Sigmoid colon (tissue), 7 donors: ENCODE measurements around the gene MYRFL. TPM values are rescaled to one million over a fixed set of nuclear protein-coding genes. Genes with fewer than 3 reads are reported as not detected.

Experiments used
- DNase-seq: peaks from one replicate; pipeline ENCODE4 v3.0.0-alpha.2; 2019
- H3K27ac ChIP-seq, 4 donors: fragments of 200-600 bp; sonication (generic); one replicate each; pipeline ENCODE4 v1.5.1; 2016 to 2019; ENCODE audit warnings: mild to moderate bottlenecking in 1 of 4
- H3K27me3 ChIP-seq, 3 donors: fragments of 200-600 bp; sonication (generic); one replicate each; pipeline ENCODE4 v1.5.1; 2019; ENCODE audit warnings: mild to moderate bottlenecking in 1 of 3
- H3K36me3 ChIP-seq, 4 donors: fragments of 200-600 bp; sonication (generic); one replicate each; pipeline ENCODE4 v1.5.1; 2016 to 2019
- H3K4me1 ChIP-seq, 4 donors: fragments of 200-600 bp; sonication (generic); one replicate each; pipeline ENCODE4 v1.5.1; 2017 to 2019
- H3K4me3 ChIP-seq, 4 donors: fragments of 200-600 bp; sonication (generic); one replicate each; pipeline ENCODE4 v1.5.1; 2017 to 2019; ENCODE audit warnings: mild to moderate bottlenecking in 2 of 4, moderate library complexity in 1 of 4
- H3K9me3 ChIP-seq, 4 donors: fragments of 200-600 bp in 3 of 4; sonication (generic) in 3 of 4; one replicate each; pipeline versions ENCODE4 v1.5.1 to v1.6.1; 2013 to 2019
- EP300 ChIP-seq, 4 donors: sonication (generic); formaldehyde crosslinking; IDR thresholded peaks; one replicate each; pipeline ENCODE4 v1.6.1; 2017; ENCODE audit warnings: antibody characterized with exemption in 4 of 4
- POLR2A ChIP-seq, 2 donors: fragments of 450-650 bp; IDR thresholded peaks; one replicate each; pipeline ENCODE4 v1.6.1; 2016; ENCODE audit warnings: antibody characterized with exemption in 2 of 2, mild to moderate bottlenecking in 2 of 2, moderate library complexity in 2 of 2
- POLR2AphosphoS5 ChIP-seq, 4 donors: sonication (generic); formaldehyde crosslinking; IDR thresholded peaks; one replicate each; pipeline ENCODE4 v1.6.1; 2017; ENCODE audit warnings: antibody characterized with exemption in 4 of 4
- WGBS, 2 donors: extraction: QIAGEN DNeasy Blood & Tissue Kit; methylation state at CpG; one replicate each; pipeline ENCODE4 v1.1.7; 2013; 5-methylcytosine and 5-hydroxymethylcytosine counted together
- intact Hi-C: fragments of 100-400 bp; cut with DNase I; formaldehyde crosslinking; loops from one replicate; pipeline ENCODE4 v1.15.1; 2023
- polyA plus RNA-seq, 3 donors: library from polyadenylated mRNA; stranded (reverse); fragments of 200-250 nt; gene quantifications; one replicate each; pipeline ENCODE4 v1.2.3, GENCODE V29; 2013
- total RNA-seq, 4 donors: library from RNA; depleted of rRNA; stranded (reverse); fragments of >200 nt; gene quantifications; one replicate each; pipeline ENCODE4 v1.1.0, GENCODE V29; 2016
- TF ChIP-seq, protein P1 (sequence below), 4 experiments: fragments of 450-650 bp in 3 of 4; fragments of 200-600 bp in 1 of 4; IDR thresholded peaks; one replicate each; pipeline ENCODE4 v1.5.1; 2016 to 2019; ENCODE audit warnings: antibody characterized with exemption in 4 of 4, mild to moderate bottlenecking in 3 of 4, moderate library complexity in 2 of 4
- donor health status: healthy with polysubstance abuse.
- donor health status: Bipolar disorder and iron deficiency.
- donor health status: healthy.

The MYRFL gene
- total and polyA plus RNA-seq, 7 donors = 0.48 TPM; not detected in 6

DNA sequence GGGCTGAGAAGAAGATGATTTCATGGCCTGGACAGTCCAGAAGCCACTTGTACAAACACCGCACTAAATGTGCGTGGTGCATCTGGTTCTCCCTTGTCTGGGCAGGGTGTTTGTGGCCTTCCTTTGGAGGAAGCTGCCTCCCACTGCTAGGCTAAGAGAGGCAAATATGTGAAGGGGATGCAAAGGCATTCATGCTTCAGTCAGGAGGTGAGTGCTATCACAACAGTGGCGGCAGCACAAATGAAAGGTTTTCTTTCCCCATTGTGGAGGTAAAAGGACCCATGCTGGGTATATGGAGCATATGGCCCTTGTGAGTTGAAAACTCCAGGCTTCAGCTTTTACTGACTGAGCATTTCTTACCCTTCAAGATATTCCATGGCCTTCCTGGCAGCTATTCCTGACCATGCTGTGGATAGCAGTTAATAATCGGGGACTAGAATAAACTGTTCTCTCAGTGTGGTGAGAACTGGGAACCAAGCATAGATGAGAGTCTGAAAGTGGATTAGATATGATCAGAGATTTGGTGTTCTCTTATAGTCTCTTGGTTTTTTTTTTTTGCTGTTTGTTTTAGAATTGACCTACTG is 69.9 kb downstream of the MYRFL start:
- H3K36me3 ChIP-seq = no peaks in the 10 kb centered on the region
- intact Hi-C loops = no loop called here
- 93 to 94% methylated on average over 4 of the region's 4 CpGs for WGBS, 2 donors
- H3K27ac ChIP-seq = no peak overlapping the region
- TF ChIP-seq POLR2A (IDR thresholded peaks at IDR 0.05) = no peak
- TF ChIP-seq, protein P1, sequence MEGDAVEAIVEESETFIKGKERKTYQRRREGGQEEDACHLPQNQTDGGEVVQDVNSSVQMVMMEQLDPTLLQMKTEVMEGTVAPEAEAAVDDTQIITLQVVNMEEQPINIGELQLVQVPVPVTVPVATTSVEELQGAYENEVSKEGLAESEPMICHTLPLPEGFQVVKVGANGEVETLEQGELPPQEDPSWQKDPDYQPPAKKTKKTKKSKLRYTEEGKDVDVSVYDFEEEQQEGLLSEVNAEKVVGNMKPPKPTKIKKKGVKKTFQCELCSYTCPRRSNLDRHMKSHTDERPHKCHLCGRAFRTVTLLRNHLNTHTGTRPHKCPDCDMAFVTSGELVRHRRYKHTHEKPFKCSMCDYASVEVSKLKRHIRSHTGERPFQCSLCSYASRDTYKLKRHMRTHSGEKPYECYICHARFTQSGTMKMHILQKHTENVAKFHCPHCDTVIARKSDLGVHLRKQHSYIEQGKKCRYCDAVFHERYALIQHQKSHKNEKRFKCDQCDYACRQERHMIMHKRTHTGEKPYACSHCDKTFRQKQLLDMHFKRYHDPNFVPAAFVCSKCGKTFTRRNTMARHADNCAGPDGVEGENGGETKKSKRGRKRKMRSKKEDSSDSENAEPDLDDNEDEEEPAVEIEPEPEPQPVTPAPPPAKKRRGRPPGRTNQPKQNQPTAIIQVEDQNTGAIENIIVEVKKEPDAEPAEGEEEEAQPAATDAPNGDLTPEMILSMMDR (IDR thresholded peaks at IDR 0.05) = no peak
- no peak for TF ChIP-seq EP300 (IDR thresholded peaks at IDR 0.05)
- TF ChIP-seq POLR2AphosphoS5 (IDR thresholded peaks at IDR 0.05) = no peak
- no peak overlapping the region for H3K4me3 ChIP-seq
- no peaks in the 10 kb centered on the region for H3K9me3 ChIP-seq
- H3K27me3 ChIP-seq = no peaks in the 10 kb centered on the region
- no peaks in the 10 kb centered on the region for H3K4me1 ChIP-seq
- DNase-seq = no peak

- no peaks in the 10 kb centered on the region for H3K27me3 ChIP-seq
- 94 to 96% methylated on average over 4 of the region's 4 CpGs for WGBS, 2 donors
- H3K9me3 ChIP-seq = no peaks in the 10 kb centered on the region
- no peak overlapping the region for H3K4me3 ChIP-seq
- no peaks in the 10 kb centered on the region for H3K36me3 ChIP-seq
- intact Hi-C loops = no loop called here
- H3K27ac ChIP-seq = no peak overlapping the region
- TF ChIP-seq EP300 (IDR thresholded peaks at IDR 0.05) (no peak), POLR2A (IDR thresholded peaks at IDR 0.05) (no peak), POLR2AphosphoS5 (IDR thresholded peaks at IDR 0.05) (no peak)
- TF ChIP-seq, protein P1 (IDR thresholded peaks at IDR 0.05) = no peak
- no peak for DNase-seq
- no peaks in the 10 kb centered on the region for H3K4me1 ChIP-seq
Observed at GRCh38 chr12:69896653-69897381, 71.8 kb downstream of the MYRFL start.

GRCh38 chr12:69897744-69898143 is 72.7 kb downstream of the MYRFL start:
- intact Hi-C loops = no loop called here
- H3K4me3 ChIP-seq = no peak overlapping the region
- no peaks in the 10 kb centered on the region for H3K27me3 ChIP-seq
- no peak overlapping the region for H3K27ac ChIP-seq
- no peaks in the 10 kb centered on the region for H3K4me1 ChIP-seq
- H3K9me3 ChIP-seq = no peaks in the 10 kb centered on the region
- no peak for DNase-seq
- no peak for TF ChIP-seq POLR2AphosphoS5 (IDR thresholded peaks at IDR 0.05)
- no peak for TF ChIP-seq POLR2A (IDR thresholded peaks at IDR 0.05)
- TF ChIP-seq, protein P1 (IDR thresholded peaks at IDR 0.05) = no peak
- TF ChIP-seq EP300 (IDR thresholded peaks at IDR 0.05) = no peak
- H3K36me3 ChIP-seq = no peaks in the 10 kb centered on the region
- 74 to 92% methylated on average over 1 of the region's 1 CpG for whole genome bisulfite sequencing, 2 donors

- Histone ChIP-seq H3K4me1 (no peaks in the 10 kb centered on the region), H3K27ac (no peak overlapping the region), H3K27me3 (no peaks in the 10 kb centered on the region), H3K36me3 (no peaks in the 10 kb centered on the region), H3K4me3 (no peak overlapping the region), H3K9me3 (no peaks in the 10 kb centered on the region)
- intact Hi-C loops = no loop called here
- TF ChIP-seq POLR2A (IDR thresholded peaks at IDR 0.05) = no peak
- TF ChIP-seq EP300 (IDR thresholded peaks at IDR 0.05) = no peak
- TF ChIP-seq POLR2AphosphoS5 (IDR thresholded peaks at IDR 0.05) = no peak
- TF ChIP-seq, protein P1 (IDR thresholded peaks at IDR 0.05) = no peak
- no peak for DNase-seq
- WGBS, 2 donors = 76 to 81% methylated on average over 3 of the region's 3 CpGs
Observed at GRCh38 chr12:69898236-69898635, 73.2 kb downstream of the MYRFL start.
